Thymus (tissue), 14 donors: ENCODE measurements around the gene KRTAP13-3. TPM values are rescaled to one million over a fixed set of nuclear protein-coding genes. Genes with fewer than 3 reads are reported as not detected.

Experiments used
- DNase-seq, 9 donors: peaks; one replicate each; pipeline ENCODE4 v3.0.0-alpha.2; 2013; ENCODE audit warnings: low spot score in 9 of 9, low read depth in 6 of 9, missing footprints in 1 of 9
- H3K27ac ChIP-seq, 2 donors: one replicate each; pipeline ENCODE4 v1.5.1; 2013; ENCODE audit warnings: control low read depth in 1 of 2, low read depth in 1 of 2, low read length in 1 of 2, mild to moderate bottlenecking in 1 of 2, moderate library complexity in 1 of 2
- H3K27me3 ChIP-seq, 2 donors: one replicate each; pipeline ENCODE4 v1.5.1; 2013; ENCODE audit warnings: low read length in 1 of 2; ENCODE audit not compliant: control insufficient read depth in 2 of 2, insufficient read depth in 1 of 2
- H3K36me3 ChIP-seq, 2 donors: one replicate each; pipeline ENCODE4 v1.5.1; 2013; ENCODE audit warnings: low read length in 1 of 2, mild to moderate bottlenecking in 1 of 2, moderate library complexity in 1 of 2; ENCODE audit not compliant: control insufficient read depth in 2 of 2, insufficient read depth in 2 of 2
- H3K4me1 ChIP-seq, 2 donors: one replicate each; pipeline ENCODE4 v1.5.1; 2013; ENCODE audit warnings: low read length in 2 of 2; ENCODE audit not compliant: control insufficient read depth in 2 of 2, insufficient read depth in 2 of 2
- H3K4me3 ChIP-seq, 2 donors: one replicate each; pipeline ENCODE4 v1.5.1; 2013; ENCODE audit warnings: low read length in 2 of 2, control low read depth in 1 of 2, mild to moderate bottlenecking in 1 of 2
- H3K9me3 ChIP-seq, 2 donors: one replicate each; pipeline ENCODE4 v1.5.1; 2013; ENCODE audit warnings: low read length in 1 of 2, mild to moderate bottlenecking in 1 of 2; ENCODE audit not compliant: control insufficient read depth in 2 of 2, insufficient read depth in 1 of 2
- WGBS: extraction: QIAGEN DNeasy Blood & Tissue Kit; methylation state at CpG from one replicate; pipeline ENCODE4 v1.1.7; 2013; 5-methylcytosine and 5-hydroxymethylcytosine counted together
- long read RNA-seq, 10 donors: transcript quantifications; one replicate each; lab custom pipeline, GENCODE V29; 2026
- polyA plus RNA-seq: library from polyadenylated mRNA; stranded (reverse); fragments of 200-250 nt; gene quantifications from one replicate; pipeline ENCODE4 v1.2.3, GENCODE V29; 2013
- total RNA-seq: library from RNA; stranded (reverse); fragments of 120-200 nt; gene quantifications from one replicate; pipeline ENCODE4 v1.2.4, GENCODE V29; 2013
- donor health status: healthy.

The KRTAP13-3 gene, protein sequence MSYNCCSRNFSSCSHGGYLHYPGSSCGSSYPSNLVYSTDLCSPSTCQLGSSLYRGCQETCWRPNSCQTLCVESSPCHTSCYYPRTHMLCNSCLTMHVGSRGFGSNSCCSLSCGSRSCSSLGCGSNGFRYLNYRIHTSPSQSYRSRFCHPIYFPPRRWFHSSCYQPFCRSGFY
- total RNA-seq (not detected), polyA plus RNA-seq (not detected)
- long read RNA-seq, donor 1: 0 reads
- long read RNA-seq, donor 2: 0 reads
- long read RNA-seq, donor 3: 0 reads
- long read RNA-seq, donor 4: 0 reads
- long read RNA-seq, donor 5: 0 reads
- long read RNA-seq, donor 6: 0 reads
- long read RNA-seq, donor 7: 0 reads
- long read RNA-seq, donor 8: 0 reads
- long read RNA-seq, donor 9: 0 reads
- long read RNA-seq, donor 10: 0 reads

DNA sequence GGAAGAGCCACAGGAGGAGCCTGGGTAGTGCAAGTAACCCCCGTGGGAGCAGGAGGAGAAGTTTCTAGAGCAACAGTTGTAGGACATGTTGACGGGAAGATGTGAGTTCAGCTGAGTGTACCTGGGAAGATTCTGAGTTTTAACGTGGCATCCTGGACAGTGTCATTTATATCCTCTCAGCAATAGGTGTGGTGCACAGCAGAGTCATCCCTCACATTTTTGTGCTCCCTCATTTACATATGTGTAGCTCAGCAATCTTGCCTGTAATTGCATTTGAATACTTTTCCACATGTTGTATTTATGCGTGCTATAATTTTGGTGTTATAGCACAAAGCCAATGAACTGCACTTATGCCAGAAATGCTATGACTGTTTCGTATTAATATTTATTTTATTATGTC lies at the start of gene KRTAP13-3:
KRTAP13-3 (minus strand) TSS at position 101 of the 400 bp plus-strand sequence; CDS start at position 87, 14 bp downstream.
- Histone ChIP-seq H3K27me3 (no peaks in the 10 kb centered on the region), H3K9me3 (no peaks in the 10 kb centered on the region), H3K4me3 (no peak within 1 kb of the TSS), H3K4me1 (no peaks in the 10 kb centered on the region), H3K27ac (no peak within 1 kb of the TSS), H3K36me3 (no peaks in the 10 kb centered on the region)
- WGBS: 92% methylated on average over 5 of the region's 5 CpGs
- no peak for DNase-seq

DNA sequence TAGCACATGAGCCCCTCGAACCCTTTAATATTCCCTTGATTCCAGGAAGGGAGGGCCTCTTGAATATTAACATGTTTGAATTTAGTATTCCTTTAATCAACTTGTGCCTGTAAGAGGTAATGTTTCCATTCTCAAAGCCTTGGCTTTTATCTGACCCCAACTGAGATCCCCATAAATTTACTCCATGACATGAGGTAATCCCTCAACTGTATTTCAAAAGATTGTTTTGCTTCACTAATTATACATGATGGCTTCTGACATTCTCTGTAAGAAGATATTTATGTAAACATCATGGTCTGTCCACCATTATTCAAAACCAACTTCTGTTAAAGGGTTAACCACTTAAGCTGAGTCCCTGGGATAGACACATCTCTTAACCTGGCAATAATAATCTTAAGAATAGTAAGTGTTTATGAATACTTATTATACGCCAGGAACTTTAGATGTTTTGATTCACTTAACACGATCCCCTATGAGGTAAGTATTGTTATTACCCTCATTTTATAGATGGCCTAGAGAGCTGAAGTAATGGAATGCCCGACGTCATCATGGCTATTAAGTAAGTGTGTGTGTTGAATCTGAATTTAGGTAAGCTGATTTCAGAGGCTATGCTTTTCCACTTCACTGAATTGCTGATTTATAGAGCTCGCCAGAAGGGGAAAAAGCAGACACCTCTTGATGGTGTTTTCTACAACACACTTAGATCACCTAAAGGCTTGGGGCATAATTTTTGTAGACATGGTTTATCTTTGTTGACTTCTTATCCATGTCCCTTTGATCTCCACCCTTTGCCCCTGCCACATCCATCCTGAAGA lies 43.4 kb upstream of the KRTAP13-3 start:
- no peaks in the 10 kb centered on the region for H3K4me1 ChIP-seq
- DNase-seq: no peak
- H3K36me3 ChIP-seq: no peaks in the 10 kb centered on the region
- no peak overlapping the region for H3K27ac ChIP-seq
- no peaks in the 10 kb centered on the region for H3K27me3 ChIP-seq
- WGBS: 89% methylated on average over 6 of the region's 6 CpGs
- no peaks in the 10 kb centered on the region for H3K9me3 ChIP-seq
- H3K4me3 ChIP-seq: no peak overlapping the region

DNA sequence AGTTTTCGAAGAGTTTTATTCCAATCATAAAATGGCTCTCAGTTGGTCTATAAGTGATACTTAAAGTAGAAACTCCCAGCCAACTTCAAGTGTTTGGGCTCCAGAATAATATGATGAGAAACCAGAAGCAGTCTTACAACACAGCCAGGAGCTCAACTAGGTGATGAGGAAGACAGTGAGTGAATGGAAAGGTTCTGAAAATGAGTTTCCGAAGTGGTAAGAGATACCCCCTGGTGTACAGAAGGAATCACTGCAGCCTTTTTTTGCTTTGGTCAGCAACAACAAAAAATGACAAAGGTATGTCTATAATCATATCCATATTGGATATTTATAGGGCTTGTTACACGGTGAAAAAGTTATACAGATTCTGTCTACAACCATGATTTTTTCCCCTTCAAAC lies 38.0 kb upstream of the KRTAP13-3 start:
- Histone ChIP-seq H3K36me3 (no peaks in the 10 kb centered on the region), H3K9me3 (no peaks in the 10 kb centered on the region), H3K27me3 (no peaks in the 10 kb centered on the region), H3K4me1 (no peaks in the 10 kb centered on the region), H3K27ac (no peak overlapping the region), H3K4me3 (no peak overlapping the region)
- DNase-seq: no peak
- 58% methylated on average over 3 of the region's 3 CpGs for WGBS

DNA sequence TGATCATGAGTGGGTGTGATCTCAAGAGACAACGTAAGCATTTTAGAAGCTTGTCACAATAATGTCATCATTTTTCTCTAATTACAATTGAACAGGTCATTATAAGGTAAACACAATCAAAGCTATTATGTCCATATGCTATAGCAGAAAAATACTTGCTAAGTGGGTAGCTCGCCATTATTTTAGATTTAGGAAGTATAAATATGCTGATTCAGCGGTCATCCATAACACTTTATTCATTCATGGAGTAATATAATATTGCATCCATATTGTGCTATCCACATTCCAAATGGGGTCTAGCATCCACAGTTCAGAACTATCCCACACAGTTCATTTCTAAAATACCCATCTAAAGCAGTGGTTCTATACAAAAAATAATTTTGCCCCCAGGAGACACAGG lies 22.8 kb upstream of the KRTAP13-3 start:
- WGBS: 93% methylated on average over 3 of the region's 3 CpGs
- Histone ChIP-seq H3K4me1 (no peaks in the 10 kb centered on the region), H3K27me3 (no peaks in the 10 kb centered on the region), H3K4me3 (no peak overlapping the region), H3K9me3 (no peaks in the 10 kb centered on the region), H3K27ac (no peak overlapping the region), H3K36me3 (no peaks in the 10 kb centered on the region)
- DNase-seq: no peak

DNA sequence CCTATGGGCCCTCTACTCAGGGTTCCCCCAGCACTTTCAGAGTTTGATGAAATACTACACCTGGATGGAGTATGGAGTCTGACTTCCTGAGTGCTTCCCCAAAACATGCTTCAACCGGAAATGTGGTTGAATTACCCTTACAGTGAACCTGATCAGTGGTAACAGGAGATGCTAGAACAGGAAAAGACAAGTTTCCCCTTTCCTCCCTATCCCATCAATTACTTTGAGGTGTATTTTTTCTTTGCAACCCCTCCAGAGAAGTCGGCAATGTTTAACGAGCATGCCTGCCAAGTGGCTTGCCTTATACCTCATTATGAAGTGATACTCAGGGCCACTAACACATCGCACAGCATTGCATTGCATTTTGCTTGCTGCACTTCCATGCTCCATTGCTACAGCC lies 21.3 kb upstream of the KRTAP13-3 start:
- H3K9me3 ChIP-seq: no peaks in the 10 kb centered on the region
- WGBS: 3% methylated on average over 4 of the region's 4 CpGs
- no peaks in the 10 kb centered on the region for H3K4me1 ChIP-seq
- H3K27me3 ChIP-seq: no peaks in the 10 kb centered on the region
- DNase-seq: no peak
- H3K4me3 ChIP-seq: no peak overlapping the region
- no peak overlapping the region for H3K27ac ChIP-seq
- no peaks in the 10 kb centered on the region for H3K36me3 ChIP-seq

DNA sequence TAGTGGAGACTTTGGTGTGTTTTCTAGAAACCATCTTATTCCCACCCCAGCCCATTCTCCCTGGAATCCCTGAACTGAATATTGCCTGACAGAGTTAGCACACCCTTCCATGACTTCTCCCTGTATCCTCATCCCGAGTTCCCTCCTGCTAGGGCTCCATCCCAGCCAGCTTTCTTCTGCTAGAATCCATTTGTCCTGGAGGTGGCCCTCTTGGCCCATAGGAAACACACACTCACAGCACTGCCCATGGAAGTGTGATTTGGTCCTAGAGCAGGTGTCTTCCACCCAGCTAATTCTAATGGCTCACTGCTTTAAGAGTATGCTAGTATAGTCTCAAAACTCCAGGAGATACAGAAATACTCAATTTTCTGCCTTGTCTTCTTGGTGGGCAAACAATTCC lies 18.5 kb upstream of the KRTAP13-3 start:
- no peak overlapping the region for H3K27ac ChIP-seq
- H3K4me3 ChIP-seq: no peak overlapping the region
- H3K4me1 ChIP-seq: no peaks in the 10 kb centered on the region
- no peaks in the 10 kb centered on the region for H3K27me3 ChIP-seq
- H3K36me3 ChIP-seq: no peaks in the 10 kb centered on the region
- 79% methylated on average over 1 of the region's 1 CpG for WGBS
- DNase-seq: no peak
- no peaks in the 10 kb centered on the region for H3K9me3 ChIP-seq

DNA sequence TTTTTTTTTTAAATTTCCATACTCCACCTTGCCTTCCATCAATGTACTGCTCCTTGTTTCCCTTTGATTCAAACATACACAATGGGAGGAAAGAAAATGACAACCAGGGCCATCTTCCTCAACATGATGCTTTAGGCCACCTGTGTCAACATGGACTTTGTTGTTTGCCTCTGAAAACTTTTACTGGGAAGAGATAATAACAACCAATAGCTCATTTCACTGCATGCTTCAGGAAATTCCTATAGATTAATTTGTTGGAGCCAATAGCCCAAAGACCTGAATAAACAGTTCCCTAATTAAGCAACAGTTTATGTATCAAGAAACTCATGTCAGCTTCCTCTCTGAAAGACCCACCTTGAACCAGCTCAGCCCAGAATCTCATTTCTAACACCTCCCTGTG lies 17.5 kb upstream of the KRTAP13-3 start:
- Histone ChIP-seq H3K4me3 (no peak overlapping the region), H3K4me1 (no peaks in the 10 kb centered on the region), H3K36me3 (no peaks in the 10 kb centered on the region), H3K27me3 (no peaks in the 10 kb centered on the region), H3K9me3 (no peaks in the 10 kb centered on the region), H3K27ac (no peak overlapping the region)
- DNase-seq: no peak

DNA sequence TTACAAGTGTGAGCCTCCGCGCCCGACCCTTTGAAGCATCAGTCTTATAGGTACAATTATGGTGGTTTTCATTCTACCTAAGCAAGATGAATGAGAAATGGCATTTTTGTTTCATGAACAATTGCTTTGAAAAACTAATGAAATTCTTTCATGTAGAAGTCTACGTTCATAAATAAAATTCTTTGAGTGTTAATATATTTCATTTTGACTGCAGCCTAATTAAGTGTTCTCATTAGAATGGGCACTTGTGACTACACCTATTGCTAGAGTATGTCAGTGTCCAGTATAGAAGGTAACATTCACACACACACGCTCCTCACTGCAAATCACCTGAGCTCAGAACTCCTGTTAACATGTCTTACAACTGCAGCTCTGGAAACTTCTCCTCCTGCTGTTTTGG lies 14.2 kb upstream of the KRTAP13-3 start, which contains the start of gene KRTAP15-1:
KRTAP15-1 (plus strand) TSS at position 301 of the 400 bp plus-strand sequence; CDS start at position 354, 53 bp downstream.
- DNase-seq: no peak
- 95% methylated on average over 5 of the region's 5 CpGs for WGBS
- H3K27me3 ChIP-seq: no peaks in the 10 kb centered on the region
- H3K4me1 ChIP-seq: no peaks in the 10 kb centered on the region
- H3K4me3 ChIP-seq: no peak within 1 kb of the TSS
- H3K9me3 ChIP-seq: no peaks in the 10 kb centered on the region
- no peaks in the 10 kb centered on the region for H3K36me3 ChIP-seq
- H3K27ac ChIP-seq: no peak within 1 kb of the TSS

DNA sequence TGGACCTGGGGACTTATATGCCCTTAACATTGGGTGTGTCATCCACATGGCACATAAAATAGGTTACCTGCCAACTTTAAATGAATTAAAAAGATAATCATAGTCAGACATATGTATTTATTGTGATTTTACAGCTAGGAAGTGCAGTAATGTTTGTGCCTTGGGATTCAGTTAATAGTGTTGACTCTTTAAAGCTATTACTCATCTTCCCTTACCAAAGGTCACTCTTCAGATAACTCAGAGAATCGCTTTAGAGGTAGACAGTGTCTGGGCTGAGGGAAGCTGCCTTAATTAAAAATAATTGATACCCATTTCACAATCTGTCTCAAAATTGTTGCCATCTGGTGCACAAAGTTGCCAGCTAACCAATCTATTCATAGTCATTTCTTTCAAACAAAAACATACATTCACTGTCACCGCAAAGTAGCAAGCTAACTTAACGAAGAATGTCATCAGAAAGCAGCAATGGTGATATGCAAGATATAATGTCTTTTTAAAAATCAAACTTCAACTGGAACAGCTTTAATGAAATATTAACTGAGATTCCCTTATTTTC lies 11.4 kb upstream of the KRTAP13-3 start:
- no peaks in the 10 kb centered on the region for H3K9me3 ChIP-seq
- H3K4me1 ChIP-seq: no peaks in the 10 kb centered on the region
- no peaks in the 10 kb centered on the region for H3K36me3 ChIP-seq
- DNase-seq: no peak
- no peak overlapping the region for H3K27ac ChIP-seq
- H3K27me3 ChIP-seq: no peaks in the 10 kb centered on the region
- 96% methylated on average over 3 of the region's 3 CpGs for WGBS
- no peak overlapping the region for H3K4me3 ChIP-seq
